Uterus (tissue), 4 donors: ENCODE data around the gene PUM1. TPM values are rescaled to one million over a fixed set of nuclear protein-coding genes. Genes with fewer than 3 reads are reported as not detected.

Experiments used
- DNase-seq, 2 donors: peaks; one replicate each; pipeline ENCODE4 v3.0.0-alpha.2; 2019 to 2020
- H3K27ac ChIP-seq, 2 donors: fragments of 200-600 bp; sonication (generic); 1 replicate in 1 of 2; 2 replicates in 1 of 2; pipeline ENCODE4 v1.5.1; 2016 to 2018
- H3K27me3 ChIP-seq, 2 donors: fragments of 200-600 bp; sonication (generic); one replicate each; pipeline ENCODE4 v1.5.1; 2018 to 2019; ENCODE audit warnings: control low read depth in 1 of 2
- H3K36me3 ChIP-seq, 2 donors: fragments of 200-600 bp; sonication (generic); one replicate each; pipeline ENCODE4 v1.5.1; 2019; ENCODE audit warnings: control low read depth in 1 of 2
- H3K4me1 ChIP-seq, 2 donors: fragments of 200-600 bp; sonication (generic); one replicate each; pipeline ENCODE4 v1.5.1; 2018 to 2019; ENCODE audit warnings: control low read depth in 1 of 2
- H3K4me3 ChIP-seq, 2 donors: fragments of 200-600 bp; sonication (generic); 1 replicate in 1 of 2; 2 replicates in 1 of 2; pipeline ENCODE4 v1.5.1; 2018 to 2019; ENCODE audit warnings: mild to moderate bottlenecking in 1 of 2
- H3K9me3 ChIP-seq, 2 donors: fragments of 200-600 bp; sonication (generic); one replicate each; pipeline ENCODE4 v1.5.1; 2019; ENCODE audit warnings: control low read depth in 1 of 2
- POLR2A ChIP-seq, 2 donors: fragments of 450-650 bp; IDR thresholded peaks; one replicate each; pipeline ENCODE4 v1.6.1; 2016; ENCODE audit warnings: antibody characterized with exemption in 2 of 2, mild to moderate bottlenecking in 1 of 2, moderate library complexity in 1 of 2
- intact Hi-C: fragments of 100-400 bp; cut with DNase I; formaldehyde crosslinking; loops from one replicate; pipeline ENCODE4 v1.15.1; 2023; ENCODE audit warnings: low total_unique reads
- total RNA-seq, 4 donors: library from RNA; depleted of rRNA in 3 of 4; stranded (reverse); fragments of >200 nt in 3 of 4; gene quantifications; one replicate each; pipeline versions ENCODE4 v1.1.0 to v1.2.4, GENCODE V29; 2014 to 2023
- TF ChIP-seq, protein P1 (sequence below), 4 experiments: fragments of 200-600 bp in 2 of 4; fragments of 450-650 bp in 2 of 4; sonication (generic) in 2 of 4; IDR thresholded peaks; one replicate each; pipeline ENCODE4 v1.5.1; 2016 to 2019; ENCODE audit warnings: antibody characterized with exemption in 4 of 4, mild to moderate bottlenecking in 2 of 4, moderate library complexity in 1 of 4
- donor health status: DM: yes; HTN: yes; CAD: no.

Gene PUM1
- total RNA-seq, 4 donors from 2014 or later: 42.9 to 152 (median 113) TPM

DNA sequence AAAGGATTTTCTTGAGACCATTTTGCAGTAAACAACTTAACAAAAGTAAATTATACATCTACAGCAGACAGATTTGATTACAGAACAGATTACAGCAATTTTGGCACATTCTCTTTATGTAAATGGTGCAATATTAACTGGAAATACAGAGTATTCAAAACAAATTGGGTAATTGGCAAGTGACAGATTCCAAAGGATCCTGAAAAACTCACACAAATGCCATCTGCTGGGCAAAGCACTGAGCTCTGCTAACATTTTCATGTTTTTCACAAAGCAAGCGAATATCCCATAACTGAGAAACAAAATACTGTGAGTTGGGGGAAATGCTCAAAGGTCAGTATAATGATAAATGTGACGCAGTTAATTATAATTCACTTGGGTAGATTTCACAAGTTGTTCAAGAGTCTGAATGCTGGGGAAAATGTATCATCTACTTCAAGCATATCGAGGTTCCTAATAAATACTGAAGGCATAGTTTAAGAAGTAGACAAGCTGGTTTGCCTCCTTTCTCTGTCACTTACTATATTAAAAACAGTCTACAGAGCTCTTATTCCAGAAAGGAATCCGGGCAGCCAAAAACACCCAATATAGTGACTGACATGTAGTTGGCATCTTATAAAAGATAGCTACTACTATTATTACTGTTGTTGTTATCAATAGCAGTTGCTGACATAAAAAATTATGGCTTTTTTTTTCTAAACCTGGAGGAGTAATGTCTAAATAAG lies 81.2 kb downstream of the PUM1 start:
- DNase-seq: no peak
- no peak for TF ChIP-seq POLR2A (IDR thresholded peaks at IDR 0.05)
- TF ChIP-seq, protein P1, sequence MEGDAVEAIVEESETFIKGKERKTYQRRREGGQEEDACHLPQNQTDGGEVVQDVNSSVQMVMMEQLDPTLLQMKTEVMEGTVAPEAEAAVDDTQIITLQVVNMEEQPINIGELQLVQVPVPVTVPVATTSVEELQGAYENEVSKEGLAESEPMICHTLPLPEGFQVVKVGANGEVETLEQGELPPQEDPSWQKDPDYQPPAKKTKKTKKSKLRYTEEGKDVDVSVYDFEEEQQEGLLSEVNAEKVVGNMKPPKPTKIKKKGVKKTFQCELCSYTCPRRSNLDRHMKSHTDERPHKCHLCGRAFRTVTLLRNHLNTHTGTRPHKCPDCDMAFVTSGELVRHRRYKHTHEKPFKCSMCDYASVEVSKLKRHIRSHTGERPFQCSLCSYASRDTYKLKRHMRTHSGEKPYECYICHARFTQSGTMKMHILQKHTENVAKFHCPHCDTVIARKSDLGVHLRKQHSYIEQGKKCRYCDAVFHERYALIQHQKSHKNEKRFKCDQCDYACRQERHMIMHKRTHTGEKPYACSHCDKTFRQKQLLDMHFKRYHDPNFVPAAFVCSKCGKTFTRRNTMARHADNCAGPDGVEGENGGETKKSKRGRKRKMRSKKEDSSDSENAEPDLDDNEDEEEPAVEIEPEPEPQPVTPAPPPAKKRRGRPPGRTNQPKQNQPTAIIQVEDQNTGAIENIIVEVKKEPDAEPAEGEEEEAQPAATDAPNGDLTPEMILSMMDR (IDR thresholded peaks at IDR 0.05): no peak
- H3K4me1 ChIP-seq: no peaks in the 10 kb centered on the region
- H3K36me3 ChIP-seq: no peaks in the 10 kb centered on the region
- no peak overlapping the region for H3K27ac ChIP-seq
- H3K9me3 ChIP-seq: no peaks in the 10 kb centered on the region
- no peak overlapping the region for H3K4me3 ChIP-seq
- intact Hi-C loops: no loop called here
- no peaks in the 10 kb centered on the region for H3K27me3 ChIP-seq

DNA sequence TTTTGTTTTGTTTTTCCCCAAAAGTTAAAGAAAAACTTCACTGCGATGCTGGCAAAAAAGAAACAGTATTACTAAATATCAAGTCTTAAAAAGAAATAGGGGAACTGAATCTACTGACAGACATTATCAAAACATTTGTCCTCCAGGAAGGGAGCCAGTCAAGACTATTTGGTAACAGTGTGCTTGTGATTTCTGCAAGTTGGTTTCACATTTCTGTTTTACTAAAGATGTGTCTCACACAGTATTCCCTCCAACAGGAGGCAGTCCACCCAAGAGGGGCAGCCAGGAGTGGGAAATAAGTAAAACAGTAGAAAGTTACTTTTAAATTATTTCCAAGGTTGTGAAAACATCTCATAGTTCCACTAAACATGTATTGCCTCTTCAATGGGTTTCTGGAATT lies 82.6 kb downstream of the PUM1 start:
- H3K4me3 ChIP-seq: no peak overlapping the region
- no peak for DNase-seq
- H3K27me3 ChIP-seq: no peaks in the 10 kb centered on the region
- TF ChIP-seq POLR2A (IDR thresholded peaks at IDR 0.05): no peak
- TF ChIP-seq, protein P1 (IDR thresholded peaks at IDR 0.05): no peak
- intact Hi-C loops: no loop called here
- no peak overlapping the region for H3K27ac ChIP-seq
- no peaks in the 10 kb centered on the region for H3K9me3 ChIP-seq
- no peaks in the 10 kb centered on the region for H3K4me1 ChIP-seq
- no peaks in the 10 kb centered on the region for H3K36me3 ChIP-seq

DNA sequence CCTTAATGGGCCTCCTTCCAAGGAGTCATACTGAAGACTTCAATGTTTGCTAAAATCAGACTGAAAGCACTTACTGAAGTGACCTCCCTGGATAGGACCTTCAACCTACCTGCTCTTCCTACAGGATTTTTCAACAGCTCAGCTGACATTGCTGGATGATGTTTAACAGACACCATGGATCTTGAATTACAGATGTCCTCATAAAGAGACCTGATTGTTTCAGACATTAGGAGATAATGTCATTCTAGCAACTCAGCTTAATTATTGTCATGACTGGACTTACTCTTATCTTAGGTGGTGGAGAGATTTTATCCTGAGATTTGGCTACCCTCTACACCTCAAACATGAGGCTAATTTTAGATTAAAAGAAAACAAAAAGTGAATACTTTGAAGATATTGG lies 83.1 kb downstream of the PUM1 start:
- Histone ChIP-seq H3K4me3 (no peak overlapping the region), H3K27me3 (no peaks in the 10 kb centered on the region), H3K9me3 (no peaks in the 10 kb centered on the region), H3K36me3 (no peaks in the 10 kb centered on the region), H3K4me1 (no peaks in the 10 kb centered on the region), H3K27ac (no peak overlapping the region)
- TF ChIP-seq, protein P1 (IDR thresholded peaks at IDR 0.05): no peak
- TF ChIP-seq POLR2A (IDR thresholded peaks at IDR 0.05): no peak
- DNase-seq: no peak
- intact Hi-C loops: no loop called here

DNA sequence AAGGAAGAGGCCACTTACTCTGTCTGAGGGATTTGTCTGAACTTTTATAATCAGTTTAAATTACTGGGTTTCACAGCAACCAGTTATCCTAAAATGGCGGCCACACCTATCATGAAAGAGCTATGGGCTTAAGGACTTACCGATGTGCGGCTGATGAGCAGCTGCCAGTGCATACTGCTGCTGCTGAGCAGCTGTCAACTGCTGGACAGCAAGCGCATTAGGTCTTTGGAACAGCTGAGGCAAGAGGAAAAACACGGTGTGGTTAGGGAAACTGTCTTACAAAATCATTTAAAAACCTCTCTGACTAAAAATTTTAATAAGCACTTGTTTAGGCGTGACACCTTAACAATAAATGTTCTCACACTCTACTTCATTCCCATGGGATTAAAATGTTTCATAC lies 84.3 kb downstream of the PUM1 start:
- DNase-seq: no peak
- no peak for TF ChIP-seq POLR2A (IDR thresholded peaks at IDR 0.05)
- TF ChIP-seq, protein P1 (IDR thresholded peaks at IDR 0.05): no peak
- Histone ChIP-seq H3K27me3 (no peaks in the 10 kb centered on the region), H3K9me3 (no peaks in the 10 kb centered on the region), H3K36me3 (no peaks in the 10 kb centered on the region), H3K4me3 (no peak overlapping the region), H3K27ac (no peak overlapping the region), H3K4me1 (no peaks in the 10 kb centered on the region)
- intact Hi-C loops: no loop called here

DNA sequence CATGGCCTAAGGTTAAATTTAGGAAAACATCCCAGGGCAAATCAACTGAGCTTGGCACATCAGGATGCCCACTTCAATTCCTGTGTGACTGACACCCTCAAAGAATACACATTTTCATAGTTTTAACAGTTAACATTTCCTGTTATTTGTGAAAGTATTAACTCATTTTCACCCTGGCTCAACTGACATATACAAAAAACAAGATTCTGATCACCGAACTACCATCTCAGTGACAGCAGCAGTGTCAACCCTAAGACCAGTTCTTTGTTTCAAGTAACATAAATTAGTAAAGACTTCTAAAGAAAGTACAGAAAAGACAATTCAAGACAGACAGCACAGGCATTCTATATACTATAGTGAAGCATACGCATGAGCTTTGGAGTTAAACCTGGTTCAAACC lies 88.0 kb downstream of the PUM1 start:
- Histone ChIP-seq H3K4me1 (no peaks in the 10 kb centered on the region), H3K9me3 (no peaks in the 10 kb centered on the region), H3K27ac (no peak overlapping the region), H3K27me3 (no peaks in the 10 kb centered on the region), H3K36me3 (no peaks in the 10 kb centered on the region), H3K4me3 (no peak overlapping the region)
- no peak for DNase-seq
- intact Hi-C loops: no loop called here
- TF ChIP-seq, protein P1 (IDR thresholded peaks at IDR 0.05): no peak
- no peak for TF ChIP-seq POLR2A (IDR thresholded peaks at IDR 0.05)
